COR-L47 (cell line): ENCODE measurements around the gene PSTPIP1.
A peak's percentile ranks its signal among the peaks of the same experiment; 100 is the strongest.

Experiments
- DNase-seq: peaks from one replicate; lab custom pipeline; 2025; lab: John Stamatoyannopoulos, UW

Gene PSTPIP1

GRCh38 chr15:76999996-77000395, 5.1 kb downstream of the PSTPIP1 start:
- DNase-seq, result no peak

DNA sequence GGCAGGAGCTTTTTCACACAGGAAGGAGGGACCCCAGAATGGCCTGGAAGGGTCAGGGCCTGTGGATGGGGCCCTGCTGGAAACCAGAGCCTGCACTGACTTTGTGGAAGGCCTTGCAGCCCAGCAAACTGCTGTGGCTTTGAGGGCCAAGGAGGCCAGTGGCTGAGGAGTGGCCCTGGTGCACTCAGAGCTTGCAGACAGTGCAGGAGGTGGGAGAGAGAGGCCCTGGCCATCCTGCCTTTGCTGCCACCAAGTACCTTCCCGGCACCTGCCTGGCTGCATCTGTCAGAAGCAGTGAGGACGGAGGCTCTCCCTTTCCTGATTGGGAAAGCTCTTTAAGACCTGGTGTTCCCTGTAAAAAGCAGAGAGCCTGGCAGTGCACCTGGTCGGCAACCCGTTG, 6.4 kb downstream of the PSTPIP1 start:
- peak; percentile 18 for DNase-seq

- no peak for DNase-seq
These were observed 7.0 kb downstream of the PSTPIP1 start for GRCh38 chr15:77001966-77002365.

DNA sequence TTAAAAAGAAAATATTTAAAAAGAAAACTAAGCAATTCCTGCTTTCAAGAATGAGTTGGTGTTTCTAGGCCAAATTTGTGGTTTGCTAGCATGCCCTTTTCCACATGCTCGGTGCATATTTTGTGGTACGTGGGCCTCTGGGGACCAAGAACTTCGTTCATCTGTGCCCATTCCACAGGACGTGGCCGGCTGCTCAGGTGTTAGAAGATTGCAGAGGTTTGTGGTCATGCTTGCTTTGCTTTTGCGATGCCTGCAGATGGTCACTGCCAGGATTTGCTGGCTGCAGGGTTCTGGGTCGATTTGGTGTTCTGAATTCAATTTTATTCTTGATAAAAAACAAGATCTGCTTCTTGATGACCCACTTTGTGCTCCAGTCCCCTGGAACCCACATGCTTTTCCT, 7.5 kb downstream of the PSTPIP1 start:
- DNase-seq, result no peak

- DNase-seq, result no peak
These were observed 8.3 kb downstream of the PSTPIP1 start for GRCh38 chr15:77002954-77003912.

GRCh38 chr15:77004189-77004588, 9.3 kb downstream of the PSTPIP1 start:
- DNase-seq, result no peak

DNA sequence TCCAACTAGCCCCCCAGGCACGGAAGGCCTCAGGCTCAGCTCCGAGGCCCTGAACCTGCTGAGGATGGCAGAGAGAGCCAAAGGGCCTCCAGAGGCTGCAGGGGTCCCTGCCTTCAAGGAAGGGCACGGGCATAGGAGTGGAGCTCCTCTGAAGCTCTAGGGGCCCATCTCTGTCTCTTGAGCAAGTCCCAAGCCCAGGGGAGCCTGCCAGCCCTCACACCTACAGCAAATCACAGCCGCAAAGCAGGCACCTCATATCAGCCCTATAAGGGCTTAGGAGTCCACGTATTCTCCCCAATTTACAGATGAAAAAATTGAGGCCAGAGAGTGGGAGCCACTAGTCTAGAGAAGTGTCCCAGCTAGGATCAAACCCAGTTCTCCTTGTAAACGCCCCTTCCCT, 14.2 kb downstream of the PSTPIP1 start:
- DNase-seq, result no peak

DNA sequence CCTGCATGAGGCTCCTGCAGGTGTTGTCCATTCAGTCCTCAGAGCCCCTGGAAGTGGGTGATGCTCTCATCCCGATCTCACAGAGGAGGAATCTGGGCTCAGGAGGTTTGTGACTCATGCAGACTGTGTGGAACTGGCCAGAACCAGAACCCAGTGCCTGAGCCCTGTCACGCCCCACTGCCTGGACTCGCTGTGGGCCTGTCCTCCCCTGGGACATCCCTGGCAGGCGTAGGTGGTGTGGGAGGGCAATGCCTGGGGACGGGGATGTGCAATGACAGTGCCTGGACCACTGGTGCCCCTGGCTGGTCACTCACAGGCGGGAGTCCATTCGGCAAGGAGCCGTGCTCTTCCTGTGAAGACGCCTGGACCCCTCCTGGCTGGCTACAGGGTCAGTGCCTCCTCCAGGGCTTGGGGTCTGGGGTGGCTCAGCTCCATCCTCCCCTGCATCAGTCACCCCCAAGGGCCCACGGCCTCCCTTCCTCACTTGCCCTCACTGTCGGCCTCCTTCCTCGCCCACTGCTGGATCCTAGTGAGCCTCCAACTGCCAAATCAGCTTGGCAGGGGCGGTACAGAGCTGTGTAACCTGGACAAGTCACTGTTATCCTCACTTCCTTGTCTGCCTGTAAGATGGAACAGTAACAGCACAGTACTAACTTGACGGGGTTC, 14.9 kb downstream of the PSTPIP1 start:
- no peak for DNase-seq

DNA sequence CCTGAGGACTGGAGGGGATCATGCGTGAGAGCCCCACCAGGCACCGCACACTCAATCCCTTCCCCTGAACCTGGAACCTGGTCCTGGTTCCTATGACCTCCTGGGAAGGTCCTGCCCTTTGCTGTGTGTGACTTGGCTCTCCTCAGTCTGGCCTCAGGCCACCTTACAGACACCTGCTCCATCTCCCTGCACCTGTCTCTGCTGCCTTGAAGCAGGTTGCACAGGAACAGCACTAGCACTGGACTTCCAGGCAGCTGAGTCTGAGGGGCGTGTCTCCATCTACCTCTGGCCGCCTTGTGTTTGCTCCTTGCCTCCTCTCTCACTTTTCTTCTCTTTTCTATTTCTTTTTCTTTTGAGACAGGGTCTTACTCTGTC, 15.4 kb downstream of the PSTPIP1 start:
- no peak for DNase-seq

GRCh38 chr15:77010857-77011256, 15.9 kb downstream of the PSTPIP1 start:
- DNase-seq, result no peak

DNA sequence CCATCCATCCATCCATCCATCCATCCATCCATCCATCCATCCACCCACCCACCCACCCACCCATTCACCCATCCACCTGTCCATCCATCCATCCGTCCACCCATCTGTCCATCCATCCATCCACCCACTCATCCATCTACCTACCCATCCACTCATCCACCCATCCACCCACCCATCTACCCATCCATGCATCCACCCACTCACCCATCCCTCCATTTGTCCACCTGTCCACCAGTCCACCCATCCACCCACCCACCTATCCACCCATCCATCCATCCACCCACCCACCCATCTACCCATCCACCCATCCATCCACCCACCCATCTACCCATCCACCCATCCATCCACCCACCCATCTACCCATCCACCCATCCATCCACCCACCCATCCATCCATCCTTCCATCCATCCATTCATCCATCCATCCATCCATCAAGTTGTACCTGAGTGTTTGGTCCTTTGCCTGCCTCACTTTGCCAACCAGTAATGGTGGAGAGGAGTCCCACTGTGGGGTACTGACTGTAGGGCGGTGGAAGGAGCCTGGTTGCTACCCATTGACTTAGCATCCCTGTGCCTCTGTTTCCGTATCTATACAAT, 17.3 kb downstream of the PSTPIP1 start:
- DNase-seq, result no peak

- no peak for DNase-seq
These were observed 17.9 kb downstream of the PSTPIP1 start for GRCh38 chr15:77012868-77013267.

GRCh38 chr15:77013776-77014131, 18.8 kb downstream of the PSTPIP1 start:
- no peak for DNase-seq

GRCh38 chr15:77014132-77015081, 19.5 kb downstream of the PSTPIP1 start:
- DNase-seq, result no peak

GRCh38 chr15:77015646-77016320, 20.9 kb downstream of the PSTPIP1 start:
- DNase-seq, result no peak

DNA sequence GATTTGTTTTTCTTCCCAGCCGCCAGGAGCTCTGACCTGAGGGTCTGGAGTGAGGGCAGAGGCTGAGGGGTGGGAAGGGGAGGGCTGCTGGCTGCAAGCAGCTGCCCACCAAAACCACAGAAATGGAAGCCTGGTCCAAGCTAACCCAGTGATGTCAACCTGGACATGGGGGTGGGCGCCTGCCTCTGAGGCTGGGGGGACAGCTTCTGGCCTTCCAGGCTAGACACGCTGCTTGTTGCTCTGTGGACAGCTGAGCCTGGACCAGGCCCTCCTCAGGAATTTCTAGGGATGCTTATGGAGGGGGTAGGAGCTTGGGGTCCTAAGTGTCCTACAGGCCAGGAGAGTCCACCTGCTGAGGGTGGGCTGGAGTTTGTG, 21.4 kb downstream of the PSTPIP1 start:
- no peak for DNase-seq

DNA sequence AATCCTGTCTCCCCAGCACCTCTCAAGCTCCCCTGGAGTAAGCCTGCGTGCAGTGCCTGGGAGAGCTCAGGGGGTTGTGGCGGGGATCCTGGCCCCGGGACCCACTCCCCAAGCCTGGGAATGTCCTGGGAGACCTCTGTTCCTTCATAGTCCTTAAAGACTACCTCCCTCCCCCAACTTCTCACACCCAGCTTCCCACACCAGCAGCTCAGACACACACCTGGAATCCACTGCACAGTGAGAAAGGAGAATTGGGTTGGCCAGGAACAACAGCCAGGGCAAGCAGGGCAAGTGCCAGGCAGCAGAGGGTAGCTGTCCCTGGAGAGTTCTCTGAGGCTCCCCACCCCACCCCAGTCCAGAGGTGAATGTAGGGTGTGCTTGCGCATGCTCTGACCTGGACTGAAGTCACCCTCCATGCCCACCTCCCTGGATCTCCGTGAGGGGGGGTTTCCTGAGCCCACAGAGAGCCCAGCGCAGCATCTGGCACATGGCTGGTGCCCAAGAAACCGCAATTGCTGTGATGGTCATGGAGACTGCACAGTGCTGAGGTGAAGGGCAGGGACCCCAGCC, 22.2 kb downstream of the PSTPIP1 start:
- no peak for DNase-seq

- DNase-seq, result no peak
These were observed 23.1 kb downstream of the PSTPIP1 start for GRCh38 chr15:77017761-77018720.

- DNase-seq, result no peak
These were observed 24.0 kb downstream of the PSTPIP1 start for GRCh38 chr15:77018796-77019505.
